Central memory CD4-positive, alpha-beta T cell (primary cell): ENCODE measurements around the gene CEMIP2.

Source experiments
- DNase-seq: peaks from one replicate; pipeline ENCODE4 v3.0.0; 2022

The CEMIP2 gene

DNA sequence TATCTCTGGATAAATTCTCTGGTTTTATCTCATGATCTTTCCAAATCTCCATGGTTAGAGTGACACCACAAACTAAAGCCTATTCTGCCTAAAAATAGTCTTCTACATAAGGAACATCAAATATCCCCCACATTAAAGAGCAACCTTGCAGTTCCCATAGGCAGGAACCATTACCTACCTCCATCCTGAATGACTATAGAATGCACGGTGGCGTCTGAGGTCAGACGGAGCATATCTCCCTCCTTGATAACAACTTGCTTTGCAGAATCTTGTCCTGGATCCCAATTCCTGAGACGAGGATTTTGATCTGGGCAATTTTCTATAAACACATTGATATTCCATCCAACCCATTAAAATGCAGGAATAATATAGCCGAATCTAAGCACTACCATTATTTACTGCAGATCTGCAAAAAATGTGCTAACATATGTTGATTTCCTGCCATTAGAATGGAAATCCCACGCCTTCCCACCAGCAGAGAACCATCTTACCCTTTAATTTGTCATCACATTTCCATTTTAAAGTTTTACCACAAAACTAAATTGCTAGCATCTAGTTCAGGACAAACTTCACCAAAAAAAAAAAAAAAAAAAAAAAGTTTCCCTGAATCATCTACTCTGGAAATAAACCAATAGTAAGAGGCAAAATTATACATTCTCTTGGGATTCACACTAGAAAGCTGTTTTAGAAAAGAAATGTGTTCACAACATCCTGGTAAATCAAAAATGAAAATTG, 22.1 kb downstream of the CEMIP2 start:
- no peak for DNase-seq

DNA sequence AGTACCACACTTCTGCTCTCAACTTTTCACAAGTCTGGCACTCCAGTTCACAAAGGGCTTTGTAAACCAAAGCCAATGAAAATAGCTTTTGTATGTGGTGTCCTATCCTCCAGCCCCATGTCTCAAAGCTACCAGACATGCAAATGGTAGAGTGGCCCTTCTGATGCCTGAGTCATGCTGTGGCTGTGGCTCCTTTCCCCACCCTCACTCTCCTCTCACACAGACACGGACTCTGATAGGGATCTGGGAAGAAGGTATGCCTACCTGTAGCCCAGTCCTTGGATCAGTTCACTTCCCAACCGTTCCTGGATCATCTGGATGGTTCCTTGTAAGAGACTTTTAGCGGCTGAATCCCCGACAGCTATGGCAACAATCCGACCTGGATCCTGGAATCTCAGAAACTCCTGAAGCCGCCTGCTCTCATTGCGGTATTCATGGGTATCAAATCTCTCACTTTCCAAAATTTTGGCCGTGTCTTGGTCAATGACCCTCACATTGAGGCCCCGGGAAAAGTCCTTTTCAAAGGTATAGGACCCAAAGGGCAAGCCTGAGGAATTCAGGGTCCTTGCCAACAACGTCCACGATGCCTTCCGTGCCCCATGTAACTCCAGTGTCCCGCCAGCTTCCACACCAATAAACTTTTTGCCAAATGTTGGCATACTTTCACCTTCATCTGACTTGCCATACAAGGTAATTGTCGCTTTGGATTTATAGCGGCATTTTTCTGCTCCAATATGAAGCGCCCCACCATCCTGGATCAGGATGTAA, 23.4 kb downstream of the CEMIP2 start:
- no peak for DNase-seq

DNA sequence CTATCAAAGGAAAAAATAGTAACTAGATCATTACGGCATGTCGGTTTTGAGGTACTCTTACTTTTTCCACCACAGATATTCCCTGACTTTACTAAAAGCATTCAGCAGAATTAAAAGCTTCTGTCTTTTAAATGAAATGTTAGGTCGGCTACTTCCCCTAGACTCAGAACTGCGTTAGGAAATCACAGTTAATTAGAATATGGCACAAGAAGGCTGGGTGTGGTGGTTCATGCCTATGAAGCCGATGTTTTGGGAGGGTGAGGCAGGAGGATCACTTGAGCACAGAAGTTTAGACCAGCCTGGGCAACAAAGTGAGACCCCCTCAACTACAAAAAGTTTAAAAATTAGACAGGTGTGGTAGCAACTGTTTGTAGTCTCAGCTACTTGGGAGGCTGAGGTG, 24.4 kb downstream of the CEMIP2 start:
- no peak for DNase-seq

DNA sequence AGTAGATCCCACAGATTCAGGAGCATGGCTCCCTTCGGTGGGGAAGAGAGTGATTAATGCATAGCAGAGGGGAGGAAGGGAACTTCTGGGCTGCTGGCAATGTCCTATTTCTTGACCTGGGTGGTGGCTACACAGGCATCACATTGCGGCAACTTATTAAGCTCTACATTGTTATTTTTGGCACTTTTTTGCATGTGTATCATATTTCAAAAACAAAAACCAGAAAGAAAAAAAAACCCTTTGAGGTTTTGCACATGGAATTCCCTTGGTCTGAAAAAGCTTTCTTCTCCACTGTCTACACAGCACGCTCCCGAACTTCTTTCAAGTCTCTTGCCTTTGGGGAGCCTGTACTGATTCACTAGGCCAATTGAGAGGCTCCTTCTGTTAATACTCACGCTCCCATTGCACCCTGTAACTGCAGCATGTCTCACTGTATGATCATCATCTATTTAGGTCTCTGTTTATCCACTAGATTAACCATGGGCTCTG, 25.1 kb downstream of the CEMIP2 start:
- no peak for DNase-seq

DNA sequence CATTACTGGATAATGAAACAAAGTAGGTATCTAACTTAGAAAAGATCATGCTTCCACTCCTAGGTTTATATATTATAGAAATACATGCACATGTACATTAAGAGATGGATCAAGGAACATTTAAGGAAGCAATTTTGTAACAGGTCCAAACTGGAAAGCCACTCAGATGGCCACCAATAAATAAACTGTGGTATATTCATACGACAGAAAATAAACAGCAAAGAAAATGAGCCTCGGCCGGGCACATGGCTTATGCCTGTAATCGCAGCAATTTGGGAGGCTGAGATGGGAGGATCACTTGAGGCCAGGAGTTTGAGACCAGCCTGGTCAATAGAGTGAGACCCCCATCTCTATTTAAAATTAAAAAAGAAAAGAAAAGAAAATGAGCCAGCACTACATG, 25.6 kb downstream of the CEMIP2 start:
- DNase-seq, result no peak

DNA sequence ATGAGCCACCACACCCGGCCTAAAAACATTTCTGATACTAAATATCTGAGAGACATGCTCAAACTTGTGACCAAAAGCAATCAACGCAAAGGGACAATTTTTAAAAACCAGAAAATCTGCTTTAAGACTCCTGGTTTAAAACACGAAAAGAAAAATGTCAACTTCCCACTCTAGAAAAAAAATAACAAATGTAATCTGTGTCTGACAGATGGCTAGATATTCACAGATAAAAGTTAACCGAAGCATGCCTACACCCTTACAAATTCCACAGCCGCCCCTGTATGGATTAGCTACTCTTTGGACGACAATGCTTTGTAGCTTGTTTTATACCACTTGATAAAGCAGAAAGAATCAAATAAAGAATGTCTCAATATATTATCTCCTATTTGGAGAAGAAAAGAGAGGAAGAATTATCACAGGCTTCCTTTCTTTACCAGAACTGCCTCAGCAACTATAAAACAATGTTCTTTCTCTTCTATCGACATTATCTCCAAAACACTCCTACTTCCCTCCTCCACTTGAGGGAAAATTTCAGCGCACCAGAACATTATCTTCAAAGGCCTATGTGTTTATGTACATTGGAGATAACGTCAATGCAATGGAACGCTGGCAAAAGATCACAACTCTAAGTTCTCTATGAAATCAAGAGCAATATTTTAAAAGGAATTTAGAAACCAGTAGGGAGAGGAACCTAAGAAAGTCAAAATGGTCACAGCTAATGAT, 26.2 kb downstream of the CEMIP2 start:
- no peak for DNase-seq

DNA sequence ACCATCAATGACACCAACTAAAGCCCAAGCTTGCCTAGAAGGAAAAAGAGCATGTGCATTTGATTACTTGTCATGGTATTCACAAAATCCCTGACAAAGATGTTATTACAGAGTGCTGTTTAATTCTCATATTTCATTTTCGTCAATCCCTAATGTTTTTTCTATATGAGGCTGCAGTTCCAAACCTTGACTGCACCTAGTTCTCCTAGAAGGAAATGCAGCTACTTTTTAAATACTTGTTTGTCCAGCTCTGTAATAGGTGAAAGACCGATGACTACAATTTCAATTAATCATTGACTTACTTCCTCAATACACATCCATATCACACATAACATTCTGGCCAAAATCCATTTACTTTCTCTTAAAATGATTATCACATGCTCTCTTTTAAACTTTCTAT, 28.1 kb downstream of the CEMIP2 start:
- DNase-seq, result no peak

DNA sequence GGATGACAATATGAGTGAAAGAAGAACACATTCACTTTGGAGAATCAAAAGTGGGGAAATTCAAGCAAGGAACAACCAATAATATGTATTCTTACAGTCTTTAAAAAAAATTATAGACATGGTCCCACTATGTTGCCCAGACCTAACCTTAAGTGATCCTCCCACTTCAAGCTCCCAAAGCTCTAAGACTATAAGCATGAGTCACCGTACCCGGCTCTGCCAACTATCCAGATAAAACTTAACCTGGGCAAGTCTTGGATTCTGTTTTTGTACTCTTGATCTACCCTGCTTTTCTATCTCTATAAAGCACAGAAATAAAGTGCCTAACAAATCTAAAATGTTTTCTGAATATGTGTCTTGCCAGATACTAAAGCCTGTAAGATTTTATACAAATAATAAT, 30.9 kb downstream of the CEMIP2 start:
- no peak for DNase-seq

DNA sequence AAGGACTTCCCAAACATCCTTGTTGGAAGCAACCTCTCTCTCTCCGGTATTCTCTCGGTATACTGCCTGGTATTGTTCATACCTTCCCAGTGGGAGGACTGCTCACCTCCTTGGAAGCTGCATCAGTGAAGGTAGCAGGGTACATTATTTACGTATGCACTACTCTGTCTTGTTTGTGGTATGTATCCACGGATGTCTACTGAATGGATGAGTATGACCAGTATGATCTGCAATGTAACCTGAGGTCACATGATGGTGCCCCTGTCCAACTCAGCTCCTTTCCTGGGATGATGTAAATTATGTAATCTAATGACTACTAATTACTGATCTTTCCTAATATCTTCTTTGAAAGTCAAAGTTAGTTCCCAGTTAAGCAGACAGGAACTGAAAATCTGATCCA, 32.1 kb downstream of the CEMIP2 start:
- no peak for DNase-seq

DNA sequence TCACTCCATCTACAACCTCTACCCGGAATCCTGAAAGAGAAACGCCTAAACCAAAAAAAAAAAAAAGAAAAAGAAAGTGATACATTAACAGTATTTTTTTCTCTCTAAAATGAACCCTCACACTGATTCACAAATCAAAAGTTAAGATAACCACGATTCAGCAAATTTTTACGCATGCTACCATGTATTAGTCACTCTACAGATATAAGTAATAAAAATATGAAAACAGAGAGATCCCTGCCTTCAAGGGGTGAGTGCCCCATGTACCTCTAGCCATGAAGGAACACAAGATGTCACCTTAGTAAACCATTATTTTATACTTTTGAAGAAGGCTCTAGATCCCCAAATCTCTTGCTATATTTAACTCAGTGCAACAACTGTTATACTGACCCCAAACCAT, 33.4 kb downstream of the CEMIP2 start:
- no peak for DNase-seq

DNA sequence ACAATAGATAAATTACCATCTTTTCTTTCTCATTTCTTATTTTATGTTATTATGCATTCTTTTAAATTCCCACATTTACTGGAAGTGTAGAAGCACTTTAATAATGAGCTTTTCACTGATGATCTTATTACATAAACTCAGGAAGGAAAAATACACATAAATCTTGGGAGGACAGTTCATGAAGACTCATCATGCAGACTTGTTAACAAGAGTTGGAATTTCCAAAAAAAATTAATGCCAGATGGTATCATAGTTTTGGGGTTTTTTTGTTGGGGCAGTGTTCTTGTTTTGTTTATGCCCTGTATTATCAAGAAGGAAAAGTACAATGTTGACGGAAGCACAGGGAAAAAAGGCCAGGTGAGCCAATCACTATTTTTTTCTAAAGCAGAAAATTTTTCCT, 35.1 kb downstream of the CEMIP2 start:
- no peak for DNase-seq

DNA sequence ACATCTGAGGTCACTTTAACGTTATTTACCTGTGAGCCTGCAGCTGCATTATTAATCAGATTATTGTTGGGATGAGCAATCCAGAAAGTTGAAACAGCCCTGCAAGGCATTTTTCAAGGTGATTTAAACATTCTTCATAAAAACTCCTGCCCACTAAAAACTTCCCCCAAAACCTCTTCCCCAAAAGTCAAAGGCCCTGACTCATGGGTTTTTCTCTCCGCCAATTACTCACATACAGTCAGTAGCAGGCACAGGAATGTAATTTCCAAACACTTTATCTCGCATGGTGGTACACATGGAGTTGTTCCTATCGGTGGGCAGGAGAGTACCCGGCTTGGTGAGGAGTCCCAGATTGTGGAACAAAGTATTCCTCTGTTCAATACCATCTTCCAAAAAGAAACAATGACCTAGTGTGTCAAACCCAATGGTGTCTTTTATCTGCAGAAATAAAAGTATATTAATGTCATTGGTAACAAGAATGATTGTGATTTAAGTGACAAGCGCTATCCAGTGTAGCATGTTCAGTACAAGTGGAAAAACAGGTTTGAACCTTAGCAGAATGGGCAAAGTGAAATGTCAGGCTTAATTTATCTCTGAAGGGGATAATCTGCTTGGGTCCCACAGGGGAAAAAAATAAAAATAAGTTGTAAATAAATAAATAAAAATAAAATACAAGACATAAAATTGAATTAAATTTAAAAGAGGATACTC, 38.3 kb downstream of the CEMIP2 start:
- no peak for DNase-seq

DNA sequence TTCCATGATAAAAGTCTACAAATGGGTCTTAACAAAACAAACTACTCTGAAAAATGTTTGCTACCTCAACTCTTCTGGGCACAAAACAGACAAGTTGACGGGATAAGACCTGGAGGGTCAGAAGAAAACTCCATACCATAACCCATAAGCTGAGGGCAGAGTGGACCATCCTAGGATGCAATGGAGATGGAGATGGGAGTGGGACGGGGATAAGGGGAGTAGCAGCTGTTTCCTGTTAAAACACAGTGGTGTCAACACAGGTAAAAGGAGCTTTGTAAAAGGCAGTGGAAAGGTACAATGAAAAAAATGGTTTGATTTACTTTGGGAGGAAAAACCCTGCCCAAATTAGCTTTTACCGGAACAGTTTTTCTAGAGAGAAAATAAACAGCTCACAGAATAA, 41.6 kb downstream of the CEMIP2 start:
- no peak for DNase-seq

DNA sequence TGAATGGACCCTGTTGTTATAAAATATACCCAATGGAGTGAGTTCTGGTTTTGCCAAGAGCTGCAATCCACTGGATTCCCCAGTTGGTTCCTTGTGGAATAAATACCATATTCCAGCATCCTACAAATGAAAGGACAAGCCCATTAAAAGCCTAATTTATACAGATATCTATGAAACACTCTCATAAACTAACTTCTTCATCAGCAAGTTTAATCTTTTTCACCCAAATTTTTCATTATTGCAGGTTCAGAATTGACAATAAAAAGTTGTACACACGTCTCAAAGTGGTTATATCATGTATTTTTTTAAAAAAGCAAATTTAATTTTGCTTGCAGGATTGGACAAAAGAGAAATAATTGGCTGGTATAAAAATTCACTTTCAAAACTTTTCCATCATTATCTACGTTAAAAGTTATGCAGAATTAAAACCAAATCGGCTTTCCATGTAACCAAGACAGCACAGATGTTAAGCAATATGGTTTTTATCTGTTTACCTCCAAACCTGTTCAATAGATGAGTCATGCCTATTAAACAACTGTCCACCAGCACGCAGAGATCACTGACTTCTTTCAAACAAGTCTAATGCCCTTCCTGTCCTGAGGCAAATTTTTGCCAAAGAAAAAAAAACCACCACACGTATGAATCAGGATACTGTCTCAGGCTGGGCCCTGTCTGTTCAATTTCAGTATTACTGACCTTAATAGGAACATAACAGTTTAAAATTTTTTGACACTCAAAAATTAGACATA, 42.5 kb downstream of the CEMIP2 start:
- DNase-seq, result no peak

DNA sequence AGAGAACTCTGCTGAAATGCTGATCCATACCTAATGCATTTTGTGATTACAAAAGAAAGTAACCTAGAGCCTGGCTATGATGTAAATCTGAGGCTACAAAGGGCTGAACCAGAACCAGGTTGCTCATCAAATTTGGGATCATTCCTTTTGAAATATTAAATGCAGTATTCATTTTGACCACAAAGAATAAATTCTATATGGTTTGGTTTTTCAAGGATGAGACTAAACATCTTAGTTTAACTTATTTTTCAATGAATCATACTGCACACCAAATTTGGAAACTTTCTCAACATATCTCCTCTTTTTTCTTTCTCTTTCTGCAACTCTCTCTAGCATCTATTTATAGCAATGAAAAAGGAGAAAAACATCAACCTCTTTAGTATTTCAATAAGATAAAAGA, 46.5 kb downstream of the CEMIP2 start:
- no peak for DNase-seq

DNA sequence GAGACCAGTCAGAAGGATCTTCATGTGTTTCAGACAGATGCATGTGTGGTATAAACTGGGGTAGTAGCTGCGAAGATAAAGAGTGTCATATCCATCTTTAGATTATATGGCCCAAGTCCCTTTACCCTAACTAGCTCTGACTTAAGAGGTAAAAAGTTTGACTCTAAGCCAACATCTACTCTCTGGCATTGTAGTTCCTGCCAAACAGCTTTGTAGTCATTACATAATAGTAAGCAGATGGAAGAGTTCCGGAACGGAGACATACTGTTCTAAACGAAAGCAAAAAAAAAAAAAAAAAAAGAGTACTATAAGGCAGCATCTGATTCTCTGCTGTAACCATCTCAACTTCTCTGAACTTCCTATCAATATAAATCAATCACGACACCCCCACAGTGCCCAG, 48.8 kb downstream of the CEMIP2 start:
- DNase-seq, result no peak

DNA sequence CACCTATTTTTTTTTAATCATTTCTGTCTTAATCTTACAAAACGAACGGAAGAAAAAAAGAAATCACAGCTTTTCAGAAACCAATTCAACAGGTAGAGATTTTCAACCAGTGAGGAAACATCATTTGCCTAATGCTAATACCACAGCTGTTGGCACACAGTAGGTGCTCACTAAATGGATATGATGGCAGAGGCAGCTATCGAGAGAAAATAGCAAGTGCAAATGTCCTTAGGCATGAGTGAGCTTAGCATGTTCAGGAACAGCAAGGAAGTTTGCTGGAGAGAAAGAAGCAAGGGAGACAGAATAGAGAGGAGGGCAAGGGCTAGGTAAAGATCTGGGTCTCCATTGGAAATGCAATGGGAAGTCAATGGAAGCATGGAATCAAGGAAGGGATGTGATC, 49.2 kb downstream of the CEMIP2 start:
- no peak for DNase-seq

DNA sequence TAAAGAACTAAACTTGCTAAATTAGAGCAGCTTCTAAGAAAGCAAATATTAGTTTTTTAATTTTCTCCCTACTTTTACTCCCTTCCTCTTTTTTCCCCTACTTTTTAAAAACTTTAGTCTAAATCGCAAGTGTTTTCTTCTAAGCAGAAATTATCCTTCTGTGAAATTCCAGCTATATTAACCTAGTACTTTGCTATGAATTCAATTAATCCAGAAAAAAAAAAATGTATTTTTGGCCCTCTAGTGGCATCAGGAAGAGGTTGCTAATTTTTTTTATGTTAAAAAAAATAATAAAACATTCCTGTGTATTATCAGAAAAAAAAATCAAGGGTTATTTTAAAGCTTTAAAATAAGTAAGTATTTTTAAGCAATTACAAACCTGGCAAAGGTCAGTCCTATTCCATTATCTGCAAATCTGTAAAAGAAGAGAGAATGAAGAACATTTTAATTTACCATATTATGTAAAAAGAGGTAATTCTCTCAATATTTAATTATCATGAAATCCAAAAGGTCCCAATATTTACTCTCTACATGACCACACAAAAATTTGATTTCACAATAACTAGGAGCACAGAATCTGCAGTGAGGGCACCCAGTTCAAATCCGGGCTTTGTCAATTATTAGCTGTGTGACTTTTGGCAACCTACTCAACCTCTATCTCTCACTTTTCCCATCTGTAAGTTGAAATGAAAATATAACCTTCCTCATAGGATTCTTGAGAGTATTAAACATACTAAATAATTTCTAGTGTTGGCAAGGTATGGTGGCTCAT, 52.0 kb downstream of the CEMIP2 start:
- peak; percentile 5 for DNase-seq

DNA sequence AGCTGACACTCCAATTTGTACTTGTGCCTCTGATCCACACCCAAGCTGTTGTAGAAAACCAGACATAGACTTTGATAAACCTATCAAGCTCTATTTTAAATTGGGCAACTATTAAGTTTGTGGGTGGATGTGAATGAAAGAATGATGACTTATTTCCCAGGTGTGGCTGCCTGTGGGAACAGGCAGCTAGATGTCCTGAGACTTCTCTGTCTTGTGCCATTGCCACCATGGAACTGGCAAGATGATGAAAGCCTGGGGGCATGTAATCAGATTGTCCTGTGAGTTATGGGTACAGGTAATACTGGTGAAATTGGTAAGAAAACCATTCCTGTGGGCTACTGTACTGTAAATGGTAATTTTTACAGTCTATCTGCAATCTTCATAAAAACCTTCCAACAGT, 57.5 kb downstream of the CEMIP2 start:
- DNase-seq, result no peak

DNA sequence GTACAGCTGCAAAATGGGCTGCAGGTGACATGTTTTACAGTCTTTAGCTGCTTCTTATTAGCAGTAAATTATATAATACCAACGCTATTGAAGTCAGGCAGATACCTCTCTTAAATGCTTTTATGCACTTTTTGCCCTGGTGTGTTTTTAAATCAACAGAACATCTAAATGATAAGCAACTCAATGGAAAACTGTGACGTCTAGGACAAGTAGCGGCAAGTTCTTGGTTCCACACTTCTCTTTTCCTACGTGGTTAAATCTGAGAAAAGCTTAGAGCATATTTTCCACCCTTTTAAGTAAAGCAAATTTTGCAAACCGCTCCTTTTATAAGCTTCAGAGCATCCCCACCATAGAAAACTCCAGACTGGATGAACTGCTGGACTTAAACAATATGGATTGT, 58.1 kb downstream of the CEMIP2 start:
- DNase-seq, result no peak

DNA sequence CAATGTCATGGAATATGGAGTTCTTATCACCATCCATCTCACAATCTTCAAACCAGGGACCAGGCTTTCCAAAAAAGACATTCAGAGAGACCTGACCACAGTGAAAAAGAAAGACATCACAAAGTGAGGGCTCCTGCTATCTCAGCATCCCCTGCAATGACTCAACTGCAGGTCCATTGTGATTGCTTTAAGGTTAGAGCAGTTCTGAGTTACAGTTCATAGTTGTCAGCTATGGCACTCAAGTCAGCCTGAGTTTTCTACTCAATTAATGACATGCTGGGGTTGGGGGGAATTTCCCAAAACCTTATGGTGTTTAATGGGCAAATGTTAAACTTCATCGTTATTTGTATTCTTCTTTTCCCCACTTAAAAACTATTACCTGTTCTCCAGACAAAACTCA, 58.9 kb downstream of the CEMIP2 start:
- no peak for DNase-seq

DNA sequence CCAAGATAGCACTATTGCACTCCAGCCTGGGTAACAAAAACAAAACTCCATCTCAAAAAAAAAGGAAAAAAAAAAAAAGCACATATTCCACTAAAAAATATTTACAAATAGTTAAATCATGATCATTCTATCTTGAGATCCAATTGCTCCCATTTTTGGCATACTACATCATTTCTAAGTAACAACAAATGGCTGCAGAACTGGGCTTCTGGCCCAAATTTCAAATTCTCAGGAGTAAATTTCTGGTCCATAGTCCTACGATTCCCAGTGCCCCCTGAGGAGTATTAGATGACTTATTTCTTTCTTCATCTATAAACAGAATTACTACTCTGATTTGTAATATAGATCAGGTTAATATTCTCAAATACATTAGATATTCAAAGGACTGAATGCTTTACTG, 62.1 kb downstream of the CEMIP2 start:
- no peak for DNase-seq
